HG02759 (cell line): ENCODE results near the gene WDR45B.

Source experiments
- ATAC-seq: cut with Tn5 transposase; IDR thresholded peaks from one replicate; pipeline ENCODE4 v1.9.1; 2021; ENCODE audit warnings: mild to moderate bottlenecking, moderate library complexity; ENCODE audit not compliant: unreplicated experiment

Gene WDR45B

GRCh38 chr17:82677353-82677925 lies 29.2 kb upstream of the WDR45B start:
- ATAC-seq = no peak

DNA sequence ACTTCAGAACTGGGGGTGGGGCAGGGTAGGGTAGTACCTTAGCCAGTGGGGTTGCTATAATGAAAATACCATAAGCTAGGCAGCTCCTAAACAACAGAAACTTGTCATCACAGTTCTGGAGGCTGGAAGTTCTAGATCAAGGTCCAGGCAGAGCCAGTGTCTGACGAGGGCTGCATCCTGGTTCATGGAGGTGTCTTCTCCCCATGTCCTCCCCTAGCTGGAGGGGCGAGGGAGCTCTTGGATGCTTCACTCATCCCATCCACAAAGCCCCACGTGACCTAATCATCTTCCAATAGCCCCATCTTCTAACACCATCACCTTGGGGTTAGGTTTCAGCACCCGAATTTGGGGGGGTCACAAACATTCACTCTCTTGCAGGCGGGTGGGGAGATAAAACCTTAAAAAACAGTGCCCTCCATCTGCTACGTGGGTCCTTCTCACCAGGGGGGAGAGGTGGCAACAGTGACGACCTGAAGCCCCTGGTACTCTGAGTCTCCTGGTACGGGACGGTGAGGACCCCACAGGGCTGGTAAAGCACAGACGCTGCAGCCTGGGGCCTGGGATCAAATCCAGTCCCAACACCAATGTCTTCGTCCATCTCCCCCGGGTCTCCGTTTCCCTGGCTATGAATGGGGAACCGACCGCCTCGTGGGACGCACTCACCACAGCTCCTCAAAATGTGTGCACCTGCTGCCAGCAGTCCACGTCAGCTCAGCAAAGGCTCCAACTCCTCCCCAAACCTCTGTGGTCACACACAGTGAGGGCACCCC lies 27.4 kb upstream of the WDR45B start:
- ATAC-seq = no peak

DNA sequence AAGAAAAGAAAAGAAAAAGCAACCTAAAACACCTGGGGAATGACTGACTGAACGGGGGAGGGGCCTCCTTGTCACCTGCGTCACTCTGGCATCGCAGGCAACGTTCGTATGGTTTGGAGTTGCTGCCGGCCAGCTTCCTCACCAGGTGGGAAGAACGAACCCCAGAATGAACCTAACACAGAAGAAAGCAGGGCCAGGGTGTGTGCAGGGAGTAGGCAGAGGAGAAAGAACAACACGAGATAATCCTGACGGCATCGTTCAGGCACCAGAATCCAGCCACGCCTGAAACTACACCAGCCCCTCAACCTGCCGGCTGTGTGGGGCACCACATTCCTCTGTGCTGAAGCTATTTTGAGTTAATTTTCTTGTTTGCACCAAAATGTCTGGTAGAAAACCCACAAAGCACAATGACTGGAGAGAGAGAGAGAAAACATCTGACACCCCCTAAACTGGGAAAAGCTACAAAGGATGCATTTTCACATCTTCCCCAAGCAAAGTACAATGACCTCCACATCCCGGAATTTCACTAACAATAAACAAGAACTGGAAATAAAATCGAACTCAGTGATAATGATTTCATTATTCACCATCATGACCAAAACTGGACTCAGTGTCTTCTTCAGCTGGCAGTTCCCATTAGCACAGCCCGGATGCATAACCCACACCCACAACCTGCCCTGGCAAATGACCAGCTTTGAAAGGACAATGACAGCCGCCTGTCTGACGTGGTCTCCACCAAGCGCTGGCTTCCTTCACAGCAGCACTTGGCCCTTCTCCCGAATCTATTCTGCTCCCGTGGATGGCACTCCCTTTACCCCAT lies 26.6 kb upstream of the WDR45B start:
- ATAC-seq = no peak

DNA sequence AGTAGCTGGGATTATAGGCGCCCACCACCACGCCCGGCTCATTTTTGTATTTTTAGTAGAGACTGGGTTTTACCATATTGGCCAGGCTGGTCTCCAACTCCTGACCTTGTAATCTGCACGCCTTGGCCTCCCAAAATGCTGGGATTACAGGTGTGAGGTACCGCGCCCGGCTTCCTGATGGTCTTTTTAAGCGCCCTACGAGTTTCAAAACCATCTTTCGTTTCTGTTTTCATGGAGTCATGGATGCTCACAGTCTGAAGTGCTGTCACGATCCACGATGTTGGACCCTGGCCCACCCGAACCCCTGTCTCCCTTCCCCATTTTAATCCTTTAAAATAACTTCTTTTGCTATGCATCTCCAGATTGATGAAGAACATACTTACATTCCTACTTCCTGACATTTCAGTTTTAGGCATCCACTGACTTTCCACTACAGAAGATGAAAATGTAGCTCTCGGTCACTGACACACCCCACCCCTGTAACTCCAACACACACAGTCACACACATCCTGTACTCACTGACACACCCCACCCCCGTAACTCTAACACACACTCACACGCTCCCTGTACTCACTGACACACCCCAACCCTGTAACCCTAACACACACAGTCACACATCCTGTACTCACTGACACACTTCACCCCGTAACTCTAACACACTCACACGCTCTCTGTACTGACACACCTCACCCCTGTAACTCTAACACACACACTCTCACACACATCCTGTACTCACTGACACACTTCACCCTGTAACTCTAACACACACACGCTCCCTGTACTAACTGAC lies 22.6 kb upstream of the WDR45B start:
- ATAC-seq = no peak

DNA sequence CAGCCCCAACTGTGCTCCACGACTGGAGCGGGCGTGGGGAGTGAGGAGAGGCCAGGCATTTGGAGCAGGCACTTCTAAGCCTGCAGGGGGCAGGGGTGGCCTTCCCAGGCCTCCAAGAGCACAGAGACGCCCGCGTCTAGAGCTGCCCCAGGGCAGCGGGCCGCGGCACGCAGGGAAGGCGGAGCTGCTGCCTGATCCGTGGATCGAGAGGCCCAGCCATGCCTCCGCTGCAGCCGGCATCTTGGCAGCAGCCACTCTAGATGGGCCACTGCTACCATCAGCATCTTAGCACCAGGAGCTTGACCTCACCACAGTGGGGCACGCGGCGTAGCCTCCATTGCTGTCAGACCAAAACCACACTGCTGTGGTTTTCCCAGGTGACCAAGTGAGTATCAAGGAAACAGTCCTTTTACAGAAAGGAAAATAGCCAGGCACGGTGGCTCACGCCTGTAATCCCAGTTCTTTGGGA lies 20.4 kb upstream of the WDR45B start:
- ATAC-seq = no peak

DNA sequence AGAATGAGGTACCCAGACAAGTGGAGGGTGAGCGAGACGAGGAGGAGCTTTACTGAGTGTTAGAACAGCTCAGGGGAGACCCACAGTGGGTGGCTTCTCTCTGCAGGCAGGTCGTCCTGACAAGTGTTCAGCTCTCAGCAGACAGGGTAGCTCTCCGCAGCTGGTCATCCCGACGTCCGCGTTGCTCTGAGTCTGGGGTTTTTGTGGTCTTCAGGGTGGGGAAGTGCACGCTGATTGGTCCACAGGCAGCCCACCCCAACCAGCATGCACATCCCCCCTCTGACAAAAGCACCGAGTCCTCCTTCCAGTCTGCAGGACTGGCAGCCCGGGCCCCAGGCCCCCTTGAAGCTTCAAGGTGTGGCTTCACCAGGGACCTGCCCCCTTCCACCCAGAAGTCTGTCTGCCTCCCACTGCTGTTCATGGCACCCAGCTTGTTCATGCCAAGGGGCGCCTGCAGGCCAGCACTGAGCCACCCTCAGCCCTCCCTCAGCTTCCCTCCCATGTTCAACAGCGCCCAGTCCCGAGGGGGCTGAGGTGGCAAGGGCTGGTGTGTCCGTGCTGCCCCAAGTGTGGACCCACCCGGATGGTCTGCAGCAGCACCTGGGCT lies 19.9 kb upstream of the WDR45B start:
- ATAC-seq = no peak

DNA sequence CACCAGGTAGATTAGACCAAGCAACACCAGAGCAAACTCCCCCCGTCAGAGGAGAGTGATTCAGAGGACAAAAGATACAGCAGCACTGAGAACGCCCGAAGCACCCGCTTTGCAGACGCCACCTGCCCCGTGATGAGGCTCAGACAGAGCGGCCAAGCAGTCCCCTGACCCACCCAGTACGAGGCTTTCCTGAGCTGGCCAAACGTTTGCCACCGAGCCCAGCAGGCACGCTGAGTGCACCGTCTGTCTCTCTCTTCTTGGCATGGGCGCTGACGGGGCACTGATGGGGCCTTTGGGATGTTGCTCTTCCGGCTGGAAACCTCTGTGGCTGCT lies 19.4 kb upstream of the WDR45B start:
- ATAC-seq = no peak

DNA sequence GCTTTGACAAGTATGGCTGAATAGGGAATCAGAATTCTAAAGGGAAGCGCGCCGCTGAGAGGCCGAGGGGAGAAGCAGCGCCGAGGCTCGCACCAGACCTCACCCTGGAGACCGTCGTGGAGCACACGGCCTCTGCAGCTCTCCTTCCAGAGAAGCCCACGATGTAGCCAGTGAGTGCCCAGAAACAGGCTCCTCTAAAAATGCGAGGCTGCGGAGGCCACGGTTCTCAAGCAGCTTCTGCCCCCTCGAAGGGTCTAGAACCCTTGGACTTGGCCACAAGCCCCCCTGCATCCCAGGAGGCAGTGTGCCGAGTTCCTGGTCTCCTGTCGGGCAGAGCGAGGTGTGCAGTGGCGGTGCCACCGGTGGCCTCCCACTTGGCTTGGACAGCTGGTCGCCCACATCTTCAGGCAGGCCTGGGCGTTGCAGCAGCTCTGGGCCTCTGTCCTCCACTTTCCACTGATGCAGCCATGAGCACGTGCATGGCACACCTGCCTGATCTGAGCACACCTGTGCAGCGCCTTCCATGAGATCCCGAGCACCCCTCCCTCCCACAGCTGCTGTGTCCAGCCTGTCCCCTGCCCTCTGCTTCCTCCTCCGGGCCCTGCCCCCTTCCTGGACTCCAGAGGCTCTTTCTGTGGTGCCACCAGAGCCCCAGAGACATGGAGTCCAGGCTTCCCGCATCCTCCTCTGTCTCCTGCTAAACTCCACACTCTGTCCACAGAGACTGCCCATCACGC lies 18.9 kb upstream of the WDR45B start:
- no peak for ATAC-seq

- no peak for ATAC-seq
Observed at GRCh38 chr17:82665891-82666290, 17.6 kb upstream of the WDR45B start.

DNA sequence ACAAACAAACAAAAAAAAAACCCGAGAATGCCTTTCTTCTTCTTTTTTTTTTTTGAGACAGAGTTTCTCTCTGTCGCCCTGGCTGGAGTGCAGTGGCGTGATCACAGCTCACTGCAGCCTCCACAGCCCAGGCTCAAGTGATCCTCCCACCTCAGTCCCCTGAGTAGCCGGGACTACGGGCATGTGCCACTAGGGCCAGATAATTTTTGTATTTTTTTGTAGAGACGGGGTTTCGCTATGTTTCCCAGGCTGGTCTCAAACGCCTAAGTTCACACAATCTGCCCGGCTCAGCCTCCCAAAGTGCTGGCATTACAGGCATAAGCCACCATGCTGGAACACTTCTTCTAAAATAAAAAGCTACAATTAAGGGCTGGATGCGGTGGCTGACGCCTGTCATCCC lies 17.0 kb upstream of the WDR45B start:
- no peak for ATAC-seq

- no peak for ATAC-seq
Observed at GRCh38 chr17:82664701-82665182, 16.5 kb upstream of the WDR45B start.

DNA sequence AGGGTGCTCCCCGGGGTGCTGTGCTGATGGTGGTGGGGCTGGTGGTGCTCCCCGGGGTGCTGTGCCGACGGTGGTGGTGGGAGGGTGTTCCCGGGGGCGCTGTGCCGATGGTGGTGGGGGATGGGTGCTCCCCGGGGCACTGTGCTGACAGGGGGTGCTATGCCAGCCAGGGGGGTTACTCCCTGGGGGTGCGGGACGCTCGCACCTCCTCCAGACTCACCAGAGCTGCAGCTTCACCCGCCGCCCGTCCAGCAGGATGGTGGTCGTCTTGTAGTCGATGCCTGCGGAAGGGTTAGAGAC lies 16.0 kb upstream of the WDR45B start:
- no peak for ATAC-seq

GRCh38 chr17:82663381-82664275 lies 15.4 kb upstream of the WDR45B start:
- no peak for ATAC-seq

GRCh38 chr17:82662711-82663261 lies 14.5 kb upstream of the WDR45B start:
- ATAC-seq = no peak

- no peak for ATAC-seq
Observed at GRCh38 chr17:82661717-82662683, 13.8 kb upstream of the WDR45B start.

- ATAC-seq = no peak
Observed at GRCh38 chr17:82659886-82660285, 11.6 kb upstream of the WDR45B start.

DNA sequence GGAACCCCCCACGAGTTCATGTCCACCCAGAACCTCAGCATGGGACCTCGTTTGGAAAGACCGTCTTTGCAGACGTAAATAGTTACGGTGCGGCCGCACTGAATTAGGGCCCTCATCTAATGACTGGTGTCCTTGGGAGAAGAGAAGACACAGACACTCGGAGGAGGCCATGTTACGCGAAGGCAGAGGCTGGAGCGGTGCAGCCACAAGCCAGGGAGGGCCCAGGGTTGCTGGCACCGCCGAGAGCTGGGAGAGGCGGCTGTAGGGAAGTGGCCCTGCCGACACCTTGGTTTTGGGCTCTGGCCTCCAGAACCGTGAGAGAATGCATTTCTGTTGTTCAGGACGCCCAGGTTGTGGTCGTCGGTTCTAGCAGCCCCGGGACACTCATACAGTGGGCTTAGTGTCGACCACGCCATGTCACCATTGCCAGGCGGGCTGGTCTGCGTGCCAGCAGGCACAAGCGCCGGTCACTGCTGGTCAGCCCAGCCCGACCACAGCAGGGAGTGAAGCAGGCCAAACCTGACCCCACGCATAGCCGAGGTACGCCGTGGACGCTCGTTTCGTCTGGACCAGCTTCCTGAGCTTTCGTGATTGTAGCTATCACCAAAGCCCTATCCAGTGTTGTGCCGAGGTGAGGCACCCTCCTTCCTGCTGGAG lies 10.7 kb upstream of the WDR45B start:
- ATAC-seq = no peak
